Fibroblast of lung (primary cell): ENCODE measurements around the gene MED28. TPM values are rescaled to one million over a fixed set of nuclear protein-coding genes. Genes with fewer than 3 reads are reported as not detected.

ENCODE experiments used
- DNase-seq, 2 donors: peaks; one replicate each; pipeline versions ENCODE4 v3.0.0 to v3.0.0-alpha.2; 2010; ENCODE audit warnings: low read depth in 2 of 2
- H2AFZ ChIP-seq: 2 replicates; pipeline ENCODE4 v1.5.1; 2012; ENCODE audit warnings: low read length, control low read depth, inconsistent platforms
- H3K27ac ChIP-seq: 2 replicates; pipeline ENCODE4 v1.5.1; 2011; ENCODE audit warnings: low read length, control low read depth; ENCODE audit not compliant: insufficient read depth
- H3K27me3 ChIP-seq: 2 replicates; pipeline ENCODE4 v1.5.1; 2011; ENCODE audit warnings: mild to moderate bottlenecking, low read length; ENCODE audit not compliant: control insufficient read depth, insufficient read depth
- H3K36me3 ChIP-seq: 2 replicates; pipeline ENCODE4 v1.5.1; 2011; ENCODE audit warnings: low read length; ENCODE audit not compliant: control insufficient read depth, insufficient read depth
- H3K4me1 ChIP-seq: 2 replicates; pipeline ENCODE4 v1.5.1; 2011; ENCODE audit warnings: low read length; ENCODE audit not compliant: control insufficient read depth, insufficient read depth; ENCODE audit errors: extremely low read depth
- H3K4me2 ChIP-seq: 2 replicates; pipeline ENCODE4 v1.5.1; 2011; ENCODE audit warnings: low read length, control low read depth; ENCODE audit not compliant: insufficient read depth; ENCODE audit errors: extremely low read depth
- H3K4me3 ChIP-seq, 4 experiments: fragments of 200-600 bp in 1 of 4; sonication (generic) in 1 of 4; replicated peaks in 1 of 4; 2 replicates each; pipeline ENCODE4 v1.5.1; 2011 to 2016; ENCODE audit warnings: low read length in 4 of 4, low read depth in 3 of 4, mild to moderate bottlenecking in 3 of 4, control low read depth in 2 of 4, inconsistent platforms in 1 of 4, mixed read lengths in 1 of 4; ENCODE audit not compliant: insufficient read depth in 1 of 4; ENCODE audit errors: control extremely low read depth in 1 of 4
- H3K79me2 ChIP-seq: 2 replicates; pipeline ENCODE4 v1.5.1; 2012; ENCODE audit warnings: mild to moderate bottlenecking, low read length, inconsistent platforms; ENCODE audit not compliant: control insufficient read depth, insufficient read depth
- H3K9ac ChIP-seq: 2 replicates; pipeline ENCODE4 v1.5.1; 2011; ENCODE audit warnings: mild to moderate bottlenecking, low read length, control low read depth; ENCODE audit not compliant: insufficient read depth
- H3K9me3 ChIP-seq: 2 replicates; pipeline ENCODE4 v1.5.1; 2012; ENCODE audit warnings: low read depth, low read length; ENCODE audit not compliant: control insufficient read depth, insufficient read depth
- H4K20me1 ChIP-seq: 2 replicates; pipeline ENCODE4 v1.5.1; 2011; ENCODE audit warnings: low read length; ENCODE audit not compliant: control insufficient read depth, insufficient read depth; ENCODE audit errors: extremely low read depth
- EZH2 ChIP-seq: IDR thresholded peaks from 2 replicates; pipeline ENCODE4 v1.5.1; 2012; ENCODE audit warnings: low read length, control low read depth, mild to moderate bottlenecking; ENCODE audit errors: missing control alignments
- polyA plus RNA-seq, 2 donors: library from polyadenylated mRNA; depleted of rRNA in 1 of 2; stranded (reverse) in 1 of 2; unstranded in 1 of 2; fragments of >200 nt; gene quantifications; 2 replicates each; pipeline ENCODE4 v1.2.1, GENCODE V29; 2011 to 2012; ENCODE audit warnings: missing spikeins in 1 of 2
- total RNA-seq: library from RNA; depleted of rRNA; stranded (reverse); fragments of >200 nt; gene quantifications from 2 replicates; pipeline ENCODE4 v1.2.1, GENCODE V29; 2014
- TF ChIP-seq, protein P1 (sequence below), 2 donors: IDR thresholded peaks in 1 of 2; conservative IDR thresholded peaks in 1 of 2; 1 replicate in 1 of 2; 2 replicates in 1 of 2; pipeline ENCODE4 v1.5.1; 2011 to 2012; ENCODE audit warnings: low read length in 2 of 2, control low read depth in 1 of 2, inconsistent platforms in 1 of 2, low read depth in 1 of 2, mild to moderate bottlenecking in 1 of 2

Gene MED28
- total and polyA plus RNA-seq, 2 donors (not counting 1 experiment from before 2014, with no cell fraction given), result 16.8 to 20.1 TPM

DNA sequence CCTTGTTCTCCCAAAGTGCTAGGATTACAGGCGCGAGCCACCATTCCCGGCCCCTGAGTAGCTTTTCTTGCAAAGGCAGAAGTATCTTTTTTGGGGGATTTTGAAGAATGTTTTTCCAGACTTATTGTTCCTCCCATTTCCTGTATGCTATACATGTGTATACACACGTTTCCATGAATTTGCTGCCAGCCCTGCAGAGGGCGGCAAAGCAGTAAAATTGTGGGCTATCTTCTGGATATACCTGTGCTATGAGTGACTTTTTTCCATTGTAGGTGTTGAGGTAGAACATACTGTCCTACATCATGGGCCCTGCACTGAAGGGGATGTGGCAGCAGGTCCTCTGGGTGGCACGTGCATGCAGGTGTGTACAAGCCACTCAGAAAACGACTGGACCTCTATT, 16.9 kb upstream of the MED28 start:
- H3K9me3 ChIP-seq, result no peaks in the 10 kb centered on the region
- no peaks in the 10 kb centered on the region for H3K4me1 ChIP-seq
- H3K4me2 ChIP-seq, result no peak overlapping the region
- H3K36me3 ChIP-seq, result no peaks in the 10 kb centered on the region
- TF ChIP-seq, protein P1, sequence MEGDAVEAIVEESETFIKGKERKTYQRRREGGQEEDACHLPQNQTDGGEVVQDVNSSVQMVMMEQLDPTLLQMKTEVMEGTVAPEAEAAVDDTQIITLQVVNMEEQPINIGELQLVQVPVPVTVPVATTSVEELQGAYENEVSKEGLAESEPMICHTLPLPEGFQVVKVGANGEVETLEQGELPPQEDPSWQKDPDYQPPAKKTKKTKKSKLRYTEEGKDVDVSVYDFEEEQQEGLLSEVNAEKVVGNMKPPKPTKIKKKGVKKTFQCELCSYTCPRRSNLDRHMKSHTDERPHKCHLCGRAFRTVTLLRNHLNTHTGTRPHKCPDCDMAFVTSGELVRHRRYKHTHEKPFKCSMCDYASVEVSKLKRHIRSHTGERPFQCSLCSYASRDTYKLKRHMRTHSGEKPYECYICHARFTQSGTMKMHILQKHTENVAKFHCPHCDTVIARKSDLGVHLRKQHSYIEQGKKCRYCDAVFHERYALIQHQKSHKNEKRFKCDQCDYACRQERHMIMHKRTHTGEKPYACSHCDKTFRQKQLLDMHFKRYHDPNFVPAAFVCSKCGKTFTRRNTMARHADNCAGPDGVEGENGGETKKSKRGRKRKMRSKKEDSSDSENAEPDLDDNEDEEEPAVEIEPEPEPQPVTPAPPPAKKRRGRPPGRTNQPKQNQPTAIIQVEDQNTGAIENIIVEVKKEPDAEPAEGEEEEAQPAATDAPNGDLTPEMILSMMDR (conservative IDR thresholded peaks at IDR 0.05 in 1 of 2, IDR thresholded peaks at IDR 0.05 in 1 of 2; ENCODE audit: low read depth in 1 of 2, low read length in 2 of 2), result peak in 1 of 2 donors; percentile 37
- no peak for TF ChIP-seq EZH2
- no peaks in the 10 kb centered on the region for H3K27me3 ChIP-seq
- peak in 1 of 2 donors; percentile 8 for DNase-seq
- no peaks in the 10 kb centered on the region for H4K20me1 ChIP-seq
- H3K9ac ChIP-seq, result no peak overlapping the region
- H3K4me3 ChIP-seq, result no peak overlapping the region
- no peak overlapping the region for H3K27ac ChIP-seq
- H3K79me2 ChIP-seq, result no peaks in the 10 kb centered on the region
- no peak overlapping the region for H2AFZ ChIP-seq

DNA sequence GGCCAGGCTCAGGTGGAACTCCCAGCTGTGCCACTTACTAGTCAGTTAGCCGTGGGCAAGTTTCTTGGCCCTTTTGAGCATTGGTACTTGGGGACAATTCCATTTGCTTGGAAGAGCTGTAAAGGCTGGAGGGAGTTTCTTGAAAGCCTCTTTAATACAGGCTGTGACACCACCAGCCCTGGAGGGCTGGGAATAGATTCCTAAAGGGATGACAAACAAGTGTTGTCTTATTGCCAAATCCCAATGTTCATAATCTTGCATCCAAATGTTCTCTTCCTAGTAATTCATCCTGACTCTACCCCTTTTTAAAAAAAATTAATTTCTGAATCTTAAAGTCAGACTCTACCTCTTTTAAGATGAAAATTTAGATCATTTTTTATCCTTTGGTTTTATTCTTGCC, 14.6 kb upstream of the MED28 start:
- H3K79me2 ChIP-seq, result no peaks in the 10 kb centered on the region
- H3K9me3 ChIP-seq, result no peaks in the 10 kb centered on the region
- H2AFZ ChIP-seq, result no peak overlapping the region
- H3K27ac ChIP-seq, result no peak overlapping the region
- H3K4me1 ChIP-seq, result no peaks in the 10 kb centered on the region
- H3K36me3 ChIP-seq, result no peaks in the 10 kb centered on the region
- no peak overlapping the region for H3K4me2 ChIP-seq
- no peaks in the 10 kb centered on the region for H4K20me1 ChIP-seq
- H3K4me3 ChIP-seq, result no peak overlapping the region
- no peak for TF ChIP-seq EZH2
- TF ChIP-seq, protein P1 (conservative IDR thresholded peaks at IDR 0.05 in 1 of 2, IDR thresholded peaks at IDR 0.05 in 1 of 2; ENCODE audit: low read depth in 1 of 2, low read length in 2 of 2), result no peak
- DNase-seq, result no peak
- H3K27me3 ChIP-seq, result no peaks in the 10 kb centered on the region
- no peak overlapping the region for H3K9ac ChIP-seq

DNA sequence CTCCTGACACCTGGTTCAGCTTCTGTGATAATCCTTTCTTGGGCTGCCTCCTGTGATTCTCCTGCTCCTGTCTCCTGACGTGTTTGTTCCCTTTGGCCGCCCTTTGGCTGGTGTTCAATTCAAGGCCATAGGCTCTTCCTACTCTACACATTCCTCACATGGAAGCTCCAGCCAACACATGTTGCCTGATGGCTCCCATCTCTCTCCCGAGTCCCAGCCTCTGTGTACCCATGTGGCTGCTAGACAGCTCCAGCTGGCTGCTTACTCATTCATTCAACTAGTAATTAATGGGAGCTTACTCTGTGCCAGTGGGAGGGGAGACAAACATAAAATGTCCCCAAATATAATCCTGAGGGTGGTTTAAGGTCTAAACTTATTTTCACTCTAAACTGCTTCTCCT, 9.2 kb upstream of the MED28 start:
- Histone ChIP-seq H3K4me3 (no peak overlapping the region), H3K79me2 (no peaks in the 10 kb centered on the region), H3K36me3 (no peaks in the 10 kb centered on the region), H3K4me1 (no peaks in the 10 kb centered on the region), H3K27me3 (no peaks in the 10 kb centered on the region), H3K27ac (no peak overlapping the region), H4K20me1 (no peaks in the 10 kb centered on the region), H3K4me2 (no peak overlapping the region), H3K9me3 (no peaks in the 10 kb centered on the region), H3K9ac (no peak overlapping the region), H2AFZ (no peak overlapping the region)
- DNase-seq, result peak in 1 of 2 donors; percentile 11
- no peak for TF ChIP-seq EZH2
- TF ChIP-seq, protein P1 (conservative IDR thresholded peaks at IDR 0.05 in 1 of 2, IDR thresholded peaks at IDR 0.05 in 1 of 2; ENCODE audit: low read depth in 1 of 2, low read length in 2 of 2), result no peak
